BJ (cell line): ENCODE results near the gene SLC6A3. TPM values are rescaled to one million over a fixed set of nuclear protein-coding genes. Genes with fewer than 3 reads are reported as not detected.

Experiments used
- CTCF ChIA-PET: fragments of 350-600 bp; formaldehyde crosslinking; extraction: SDS; loops from one replicate; lab custom pipeline; 2021; ENCODE audit warnings: antibody characterized with exemption, inconsistent platforms; lab: Yijun Ruan, JAX
- POLR2A ChIA-PET: fragments of 300-600 bp; sonication (Branson Sonifier 250); formaldehyde crosslinking; extraction: SDS; loops from one replicate; lab custom pipeline; 2021; ENCODE audit warnings: antibody characterized with exemption; lab: Charles Lee
- DNase-seq: peaks from one replicate; pipeline ENCODE4 v3.0.0-alpha.2; 2011; ENCODE audit warnings: low read depth
- H3K27me3 ChIP-seq: 2 replicates; pipeline ENCODE4 v1.6.0; 2011; ENCODE audit warnings: low read length; ENCODE audit not compliant: control insufficient read depth, insufficient read depth
- H3K36me3 ChIP-seq: 2 replicates; pipeline ENCODE4 v1.5.1; 2011; ENCODE audit warnings: low read length; ENCODE audit not compliant: control insufficient read depth, insufficient read depth
- H3K4me3 ChIP-seq: 2 replicates; pipeline ENCODE4 v1.5.1; 2011; ENCODE audit warnings: low read depth, mild to moderate bottlenecking, control low read depth, low read length
- polyA plus RNA-seq: library from polyadenylated mRNA; depleted of rRNA; stranded (reverse); fragments of >200 nt; gene quantifications from 2 replicates; pipeline ENCODE4 v1.2.3, GENCODE V29; 2011
- TF ChIP-seq, protein P1 (sequence below): IDR thresholded peaks from 2 replicates; pipeline ENCODE4 v1.5.1; 2011; ENCODE audit warnings: low read depth, mild to moderate bottlenecking, control low read depth, inconsistent platforms, low read length, moderate library complexity; ENCODE audit not compliant: insufficient read depth

The SLC6A3 gene
- polyA plus RNA-seq, 1 experiment, result not detected

- TF ChIP-seq, protein P1, sequence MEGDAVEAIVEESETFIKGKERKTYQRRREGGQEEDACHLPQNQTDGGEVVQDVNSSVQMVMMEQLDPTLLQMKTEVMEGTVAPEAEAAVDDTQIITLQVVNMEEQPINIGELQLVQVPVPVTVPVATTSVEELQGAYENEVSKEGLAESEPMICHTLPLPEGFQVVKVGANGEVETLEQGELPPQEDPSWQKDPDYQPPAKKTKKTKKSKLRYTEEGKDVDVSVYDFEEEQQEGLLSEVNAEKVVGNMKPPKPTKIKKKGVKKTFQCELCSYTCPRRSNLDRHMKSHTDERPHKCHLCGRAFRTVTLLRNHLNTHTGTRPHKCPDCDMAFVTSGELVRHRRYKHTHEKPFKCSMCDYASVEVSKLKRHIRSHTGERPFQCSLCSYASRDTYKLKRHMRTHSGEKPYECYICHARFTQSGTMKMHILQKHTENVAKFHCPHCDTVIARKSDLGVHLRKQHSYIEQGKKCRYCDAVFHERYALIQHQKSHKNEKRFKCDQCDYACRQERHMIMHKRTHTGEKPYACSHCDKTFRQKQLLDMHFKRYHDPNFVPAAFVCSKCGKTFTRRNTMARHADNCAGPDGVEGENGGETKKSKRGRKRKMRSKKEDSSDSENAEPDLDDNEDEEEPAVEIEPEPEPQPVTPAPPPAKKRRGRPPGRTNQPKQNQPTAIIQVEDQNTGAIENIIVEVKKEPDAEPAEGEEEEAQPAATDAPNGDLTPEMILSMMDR, result no peak
- POLR2A ChIA-PET, result no interaction called here
- no peak for DNase-seq
- CTCF ChIA-PET, result no interaction called here
- no peak overlapping the region for H3K4me3 ChIP-seq
- H3K36me3 ChIP-seq, result no peaks in the 10 kb centered on the region
- H3K27me3 ChIP-seq, result peaks cover 10% of the 10 kb centered on the region
Observed at GRCh38 chr5:1439388-1440097, 5.7 kb downstream of the SLC6A3 start.

DNA sequence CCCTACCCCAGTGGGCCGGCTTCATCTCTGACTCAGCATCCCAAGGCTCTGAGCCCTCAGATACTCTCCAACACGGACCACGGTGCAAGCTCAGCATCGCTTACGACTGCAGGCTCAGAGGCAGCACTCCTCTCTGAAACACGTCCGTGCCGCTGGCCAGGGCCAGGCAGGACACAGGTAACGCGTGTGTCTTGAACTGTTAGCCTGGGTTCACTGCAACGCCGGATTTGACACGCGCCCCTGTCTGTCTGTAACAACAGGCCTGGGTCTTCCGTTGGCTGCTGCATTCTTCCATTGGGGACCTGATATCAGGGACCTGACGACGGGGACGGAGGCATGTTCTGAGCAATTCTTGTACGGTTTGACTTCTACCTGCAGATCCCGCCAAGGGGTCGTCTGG lies 6.4 kb downstream of the SLC6A3 start:
- TF ChIP-seq, protein P1, result no peak
- no peak overlapping the region for H3K4me3 ChIP-seq
- H3K36me3 ChIP-seq, result no peaks in the 10 kb centered on the region
- ChIA-PET POLR2A (no interaction called here), CTCF (no interaction called here)
- DNase-seq, result no peak
- peaks cover 4% of the 10 kb centered on the region for H3K27me3 ChIP-seq

DNA sequence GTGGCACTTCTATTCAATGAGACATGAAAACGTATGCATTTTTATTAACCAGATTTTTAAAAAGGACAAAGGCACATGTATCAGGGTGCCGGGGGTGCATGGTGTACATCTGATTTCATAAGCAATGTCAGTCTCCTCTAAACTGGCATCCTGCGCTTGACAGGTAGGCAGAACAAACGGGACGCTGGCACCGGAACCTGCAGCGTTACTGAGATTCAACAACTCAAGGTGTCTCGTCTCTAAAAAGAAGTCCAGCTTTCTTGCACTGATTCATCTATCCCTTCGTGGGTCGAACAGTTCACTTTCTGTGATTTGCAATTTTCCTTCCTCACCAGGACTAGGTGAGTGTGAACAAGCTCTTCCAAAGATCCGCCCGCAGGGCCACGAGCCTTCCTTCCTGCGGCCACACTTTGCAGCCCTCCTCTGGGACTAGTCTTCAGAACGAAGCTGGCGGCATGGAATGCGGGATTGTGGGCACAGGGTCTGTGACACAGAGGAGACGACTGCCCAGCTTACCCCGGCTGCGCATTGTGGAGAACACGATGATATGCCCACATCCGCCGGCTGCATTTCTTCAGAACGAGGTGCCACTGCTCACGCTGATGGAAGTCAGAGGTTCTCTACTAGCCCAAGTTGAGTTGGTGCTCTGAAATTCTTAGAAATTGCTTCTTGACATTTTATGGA lies 7.2 kb downstream of the SLC6A3 start:
- ChIA-PET CTCF (interaction anchor here (1.0 kb wide), 1 partner anchor 12 kb away, joined by 3 read pairs; no protein-coding TSS in a partner anchor), POLR2A (no interaction called here)

DNA sequence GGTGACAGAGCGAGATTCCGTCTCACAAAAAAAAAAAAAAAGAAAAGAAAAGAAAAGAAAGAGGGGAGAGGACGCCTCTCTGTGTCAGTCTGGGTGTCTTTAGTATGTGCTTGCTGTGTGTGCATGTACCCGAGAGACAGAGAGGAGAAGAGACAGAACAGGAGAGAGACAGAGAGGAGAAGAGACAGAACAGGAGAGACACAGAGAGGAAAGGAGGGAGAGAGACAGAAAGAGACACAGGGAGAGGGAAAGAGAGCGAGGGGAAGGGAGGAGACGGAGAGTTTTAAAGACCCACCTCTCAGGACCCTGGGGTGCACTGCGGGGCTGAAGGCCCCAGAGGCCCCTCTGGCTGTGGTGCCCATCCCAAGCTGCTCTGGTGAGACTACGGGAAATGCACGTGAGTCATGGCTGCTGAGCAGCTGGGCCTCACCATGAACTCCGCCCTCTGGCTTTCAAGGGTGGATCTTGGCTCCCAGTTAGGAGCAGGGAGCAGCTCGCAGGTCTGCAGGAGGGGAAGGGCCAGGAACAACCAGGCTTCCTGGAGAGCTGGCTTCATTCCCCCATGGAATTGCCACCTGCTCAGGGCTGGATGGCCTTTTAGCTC lies 7.9 kb downstream of the SLC6A3 start:
- Histone ChIP-seq H3K36me3 (no peaks in the 10 kb centered on the region), H3K4me3 (no peak overlapping the region), H3K27me3 (no peaks in the 10 kb centered on the region; the same call in 1 of the 2 replicates)
- TF ChIP-seq, protein P1, result 0 out of 2 replicates have a peak, but pooled peaks have one; percentile 9
- CTCF ChIA-PET, result interaction anchor here (1.0 kb wide), 1 partner anchor 11 kb away, joined by 3 read pairs; no protein-coding TSS in a partner anchor
- POLR2A ChIA-PET, result no interaction called here
- DNase-seq, result no peak

More for the DNA sequence above, 7.2 kb downstream of the SLC6A3 start:
- no peak for DNase-seq
- Histone ChIP-seq H3K4me3 (no peak overlapping the region), H3K27me3 (no peaks in the 10 kb centered on the region; the same call in none of the 2 replicates), H3K36me3 (no peaks in the 10 kb centered on the region)
- TF ChIP-seq, protein P1, result no peak

DNA sequence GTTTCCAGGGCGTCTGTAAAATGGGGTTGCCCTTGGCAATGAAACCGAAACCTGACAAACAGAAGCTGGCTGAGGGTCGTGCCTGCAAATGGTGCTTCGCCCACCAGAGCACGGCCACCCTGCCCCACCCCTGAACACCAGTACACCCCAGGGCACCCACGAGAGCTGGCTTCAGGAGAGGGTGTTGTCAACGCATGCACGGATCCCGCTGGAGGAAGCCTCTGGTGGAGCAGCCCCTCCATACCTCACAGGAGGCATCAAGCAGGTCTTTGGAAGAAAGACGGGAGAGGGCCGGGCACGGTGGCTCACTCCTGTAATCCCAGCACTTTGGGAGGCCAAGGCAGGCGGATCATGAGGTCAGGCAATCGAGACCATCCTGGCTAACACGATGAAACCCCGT lies 8.6 kb downstream of the SLC6A3 start:
- H3K4me3 ChIP-seq, result no peak overlapping the region
- DNase-seq, result no peak
- H3K27me3 ChIP-seq, result no peaks in the 10 kb centered on the region; the same call in 1 of the 2 replicates
- H3K36me3 ChIP-seq, result no peaks in the 10 kb centered on the region
- CTCF ChIA-PET, result no interaction called here
- POLR2A ChIA-PET, result no interaction called here
- TF ChIP-seq, protein P1, result no peak
